Renal cortex interstitium (tissue), 11 donors: ENCODE measurements around the gene LY6G5C. TPM values are rescaled to one million over a fixed set of nuclear protein-coding genes. Genes with fewer than 3 reads are reported as not detected.
A peak's percentile ranks its signal among the peaks of the same experiment; 100 is the strongest.

ENCODE experiments used
- DNase-seq, 11 donors: peaks; one replicate each; pipeline ENCODE4 v3.0.0-alpha.2; 2013; ENCODE audit warnings: low read depth in 9 of 11, low spot score in 4 of 11; ENCODE audit errors: extremely low read depth in 1 of 11
- polyA plus RNA-seq, 3 donors: library from polyadenylated mRNA; unstranded; fragments of 120-200 nt; gene quantifications; one replicate each; pipeline ENCODE4 v1.2.1, GENCODE V29; 2013; ENCODE audit not compliant: insufficient read length in 3 of 3

Gene LY6G5C
- polyA plus RNA-seq, 3 donors: 2.4 to 3.5 (median 3.4) TPM

- DNase-seq: no peak
Measured at GRCh38 chr6:31654574-31655348, 26.1 kb downstream of the LY6G5C start.

- peak in 6 of 11 donors; percentile 84 to 94 (median 93) for DNase-seq
Measured at GRCh38 chr6:31652925-31653724, 27.7 kb downstream of the LY6G5C start.

- DNase-seq: peak in 8 of 11 donors; percentile 42 to 77 (median 60)
Measured at GRCh38 chr6:31651602-31652191, 29.2 kb downstream of the LY6G5C start.

- no peak for DNase-seq
Measured at GRCh38 chr6:31645325-31645724, 35.5 kb downstream of the LY6G5C start.

GRCh38 chr6:31643818-31644454 lies 36.9 kb downstream of the LY6G5C start:
- DNase-seq: no peak

GRCh38 chr6:31642798-31643570 lies 37.9 kb downstream of the LY6G5C start:
- no peak for DNase-seq

GRCh38 chr6:31641370-31641769 lies 39.5 kb downstream of the LY6G5C start:
- DNase-seq: no peak

- no peak for DNase-seq
Measured at GRCh38 chr6:31640612-31641011, 40.3 kb downstream of the LY6G5C start.

- no peak for DNase-seq
Measured at GRCh38 chr6:31639449-31639861, 41.4 kb downstream of the LY6G5C start.

GRCh38 chr6:31639043-31639442 lies 41.8 kb downstream of the LY6G5C start:
- no peak for DNase-seq

GRCh38 chr6:31636698-31637596 lies 43.9 kb downstream of the LY6G5C start:
- DNase-seq: no peak

- no peak for DNase-seq
Measured at GRCh38 chr6:31634969-31635575, 45.8 kb downstream of the LY6G5C start.

GRCh38 chr6:31634131-31634530 lies 46.7 kb downstream of the LY6G5C start:
- DNase-seq: no peak

- DNase-seq: no peak
Measured at GRCh38 chr6:31633447-31633846, 47.4 kb downstream of the LY6G5C start.

GRCh38 chr6:31632279-31632946 lies 48.5 kb downstream of the LY6G5C start:
- DNase-seq: no peak

GRCh38 chr6:31631681-31632278 lies 49.1 kb downstream of the LY6G5C start:
- no peak for DNase-seq
